ENCODE results near the gene ATOSA.

DNA sequence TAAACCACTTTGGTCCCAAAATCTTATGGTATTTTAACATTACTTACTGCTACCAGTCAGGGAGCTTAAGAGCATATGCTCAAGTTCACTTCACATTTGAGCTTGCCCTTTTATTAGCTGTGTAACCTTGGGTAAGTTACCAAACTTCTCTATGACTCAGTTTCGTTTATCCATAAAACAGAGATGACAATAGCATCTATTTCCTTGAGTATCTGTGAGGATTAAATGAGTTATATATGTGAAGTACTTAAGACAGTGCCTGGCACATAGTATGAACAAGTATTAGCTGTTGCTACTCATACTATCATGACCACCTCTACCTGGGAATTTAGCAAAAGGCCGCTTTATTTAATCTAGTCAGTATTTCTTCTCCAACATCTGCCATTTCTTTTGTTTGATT, 5.9 kb downstream of the ATOSA start:
- TF ChIP-seq EZH2 (IDR thresholded peaks at IDR 0.05; ENCODE audit: low read depth), result no peak
- TF ChIP-seq, protein P1, sequence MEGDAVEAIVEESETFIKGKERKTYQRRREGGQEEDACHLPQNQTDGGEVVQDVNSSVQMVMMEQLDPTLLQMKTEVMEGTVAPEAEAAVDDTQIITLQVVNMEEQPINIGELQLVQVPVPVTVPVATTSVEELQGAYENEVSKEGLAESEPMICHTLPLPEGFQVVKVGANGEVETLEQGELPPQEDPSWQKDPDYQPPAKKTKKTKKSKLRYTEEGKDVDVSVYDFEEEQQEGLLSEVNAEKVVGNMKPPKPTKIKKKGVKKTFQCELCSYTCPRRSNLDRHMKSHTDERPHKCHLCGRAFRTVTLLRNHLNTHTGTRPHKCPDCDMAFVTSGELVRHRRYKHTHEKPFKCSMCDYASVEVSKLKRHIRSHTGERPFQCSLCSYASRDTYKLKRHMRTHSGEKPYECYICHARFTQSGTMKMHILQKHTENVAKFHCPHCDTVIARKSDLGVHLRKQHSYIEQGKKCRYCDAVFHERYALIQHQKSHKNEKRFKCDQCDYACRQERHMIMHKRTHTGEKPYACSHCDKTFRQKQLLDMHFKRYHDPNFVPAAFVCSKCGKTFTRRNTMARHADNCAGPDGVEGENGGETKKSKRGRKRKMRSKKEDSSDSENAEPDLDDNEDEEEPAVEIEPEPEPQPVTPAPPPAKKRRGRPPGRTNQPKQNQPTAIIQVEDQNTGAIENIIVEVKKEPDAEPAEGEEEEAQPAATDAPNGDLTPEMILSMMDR (conservative IDR thresholded peaks at IDR 0.05), result no peak

Measured in PC-9 (cell line).